GM12878 (cell line): ENCODE data around the gene GATA2. TPM values are rescaled to one million over a fixed set of nuclear protein-coding genes. Genes with fewer than 3 reads are reported as not detected.

Experiments used
- ATAC-seq: fragments of 200-7000 bp; cut with Tn5 transposase; 3 replicates; pipeline ENCODE4 v1.9.1; 2020; ENCODE audit warnings: mild to moderate bottlenecking, moderate library complexity
- BruUV-seq: library from RNA; stranded (reverse); fragments of 400-500 nt; replicated peaks from 2 replicates; lab custom pipeline; 2021; lab: Mats Ljungman, UMichigan
- CTCF ChIA-PET: fragments of 300-600 bp; sonication (Branson Sonifier 250); formaldehyde crosslinking; extraction: SDS; loops from one replicate; lab custom pipeline; 2021; ENCODE audit warnings: inconsistent platforms; lab: Yijun Ruan, JAX
- POLR2A ChIA-PET: fragments of 350-600 bp; formaldehyde crosslinking; extraction: SDS; loops from one replicate; lab custom pipeline; 2021; ENCODE audit warnings: inconsistent platforms; lab: Charles Lee
- RAD21 ChIA-PET: fragments of 300-600 bp; sonication (Branson Sonifier 250); formaldehyde crosslinking; loops from one replicate; lab custom pipeline; 2023; ENCODE audit warnings: antibody characterized with exemption; ENCODE audit not compliant: unreplicated experiment; lab: Charles Lee
- SMC1A ChIA-PET: fragments of 300-600 bp; sonication (Branson Sonifier 250); formaldehyde crosslinking; loops from one replicate; lab custom pipeline; 2023; ENCODE audit not compliant: unreplicated experiment, uncharacterized antibody; lab: Charles Lee
- DNase-seq: peaks from one replicate; pipeline ENCODE4 v3.0.0-alpha.2; 2011; ENCODE audit warnings: low read depth, low spot score
- FAIRE-seq: peaks from 3 replicates; lab custom pipeline; 2011; peaks lifted over from hg19 to GRCh38; lab: Jason Lieb, UNC
- H2AFZ ChIP-seq: 2 replicates; pipeline ENCODE4 v1.6.0; 2011; ENCODE audit warnings: low read depth, low read length, control low read depth; ENCODE audit not compliant: control insufficient read depth
- H3K27ac ChIP-seq: 2 replicates; pipeline ENCODE4 v1.5.1; 2011; ENCODE audit warnings: control low read depth; ENCODE audit not compliant: control insufficient read depth, insufficient read depth
- H3K27me3 ChIP-seq, 2 experiments: replicated peaks in 1 of 2; 2 replicates each; pipeline versions ENCODE4 v1.6.0 to v1.6.1; 2011; ENCODE audit warnings: low read length in 1 of 2; ENCODE audit not compliant: control insufficient read depth in 2 of 2, insufficient read depth in 2 of 2
- H3K36me3 ChIP-seq, 2 experiments: 2 replicates each; pipeline ENCODE4 v1.5.1; 2011; ENCODE audit warnings: low read length in 1 of 2; ENCODE audit not compliant: control insufficient read depth in 2 of 2, insufficient read depth in 2 of 2
- H3K4me1 ChIP-seq: 2 replicates; pipeline ENCODE4 v1.6.1; 2011; ENCODE audit warnings: mild to moderate bottlenecking, low read length, moderate library complexity, mixed read lengths; ENCODE audit not compliant: control insufficient read depth, insufficient read depth
- H3K4me2 ChIP-seq: 2 replicates; pipeline ENCODE4 v1.6.0; 2011; ENCODE audit warnings: control low read depth; ENCODE audit not compliant: control insufficient read depth, insufficient read depth
- H3K4me3 ChIP-seq: fragments of 200-600 bp; sonication (generic); 2 replicates; pipeline ENCODE4 v1.5.1; 2016
- H3K79me2 ChIP-seq: 2 replicates; pipeline ENCODE4 v1.6.0; 2011; ENCODE audit warnings: low read length; ENCODE audit not compliant: control insufficient read depth, insufficient read depth
- H3K9ac ChIP-seq: 2 replicates; pipeline ENCODE4 v1.8.0; 2011; ENCODE audit warnings: low read length, control low read depth, mixed read lengths; ENCODE audit not compliant: control insufficient read depth, insufficient read depth
- H3K9me3 ChIP-seq: replicated peaks from 3 replicates; pipeline ENCODE4 v1.5.1; 2011; ENCODE audit warnings: mild to moderate bottlenecking, low read length; ENCODE audit not compliant: control insufficient read depth, insufficient read depth
- H4K20me1 ChIP-seq: 2 replicates; pipeline ENCODE4 v1.6.0; 2011; ENCODE audit not compliant: control insufficient read depth, insufficient read depth
- CBFB ChIP-seq: IDR thresholded peaks from 2 replicates; pipeline ENCODE4 v1.6.1; 2016; ENCODE audit warnings: antibody characterized with exemption, low read depth
- EGR1 ChIP-seq, 2 experiments: IDR thresholded peaks; 1 replicate in 1 of 2; 2 replicates in 1 of 2; pipeline ENCODE4 v1.6.1; 2011 to 2012; ENCODE audit warnings: low read depth in 2 of 2, low read length in 2 of 2, borderline replicate concordance in 1 of 2, mild to moderate bottlenecking in 1 of 2, moderate library complexity in 1 of 2
- FOXM1 ChIP-seq: IDR thresholded peaks from 2 replicates; pipeline ENCODE4 v1.6.1; 2012; ENCODE audit warnings: low read depth, mild to moderate bottlenecking, inconsistent platforms, low read length, moderate library complexity
- GATAD2B ChIP-seq: fragments of 450-650 bp; conservative IDR thresholded peaks from 2 replicates; pipeline ENCODE4 v1.6.1; 2017; ENCODE audit warnings: low read depth, mild to moderate bottlenecking, moderate library complexity
- IKZF2 ChIP-seq, 2 experiments: fragments of 450-650 bp; IDR thresholded peaks; 2 replicates each; pipeline ENCODE4 v1.6.1; 2017; ENCODE audit warnings: mild to moderate bottlenecking in 2 of 2, moderate library complexity in 2 of 2
- IRF4 ChIP-seq: IDR thresholded peaks from 2 replicates; pipeline ENCODE4 v1.6.1; 2011; ENCODE audit warnings: low read depth, low read length
- RUNX3 ChIP-seq: IDR thresholded peaks from 2 replicates; pipeline ENCODE4 v1.6.1; 2012; ENCODE audit warnings: low read length, inconsistent platforms
- SIN3A ChIP-seq: IDR thresholded peaks from 2 replicates; pipeline ENCODE4 v1.6.1; 2012; ENCODE audit warnings: low read depth, low read length, improper control_type of control experiment
- ZNF24 ChIP-seq: fragments of 450-650 bp; IDR thresholded peaks from 2 replicates; pipeline ENCODE4 v1.6.1; 2017; ENCODE audit warnings: antibody characterized with exemption, mild to moderate bottlenecking
- WGBS: methylation state at CpG from one replicate; pipeline ENCODE4 v1.1.6; 2016; ENCODE audit warnings: low lambda C conversion rate; ENCODE audit not compliant: insufficient replicate concordance, insufficient coverage; ENCODE audit errors: missing lambda C conversion rate; 5-methylcytosine and 5-hydroxymethylcytosine counted together
- in situ Hi-C: fragments of 300-500 bp; cut with MboI; formaldehyde crosslinking; loops from 9 replicates; pipeline ENCODE4 v1.14.3; 2018; ENCODE audit warnings: mixed read lengths
- intact Hi-C: fragments of 100-400 bp; cut with micrococcal nuclease; formaldehyde crosslinking; loops from one replicate; pipeline ENCODE4 v1.14.2; 2022; ENCODE audit not compliant: unreplicated experiment
- polyA plus RNA-seq, 11 experiments: library from polyadenylated mRNA; depleted of rRNA in 4 of 11; unstranded in 6 of 11; stranded (reverse) in 5 of 11; fragments of >200 nt; fragmentation: Nextera tagmentation in 4 of 11; fragmentation: Illumina TruSeq in 1 of 11; extraction: Ambion mirVana in 4 of 11; extraction: Trizol in 1 of 11; gene quantifications; 1 replicate in 1 of 11; 2 replicates in 10 of 11; pipeline versions ENCODE4 v1.2.1 to v1.2.3, GENCODE V29; 2011 to 2016; ENCODE audit warnings: inconsistent platforms in 2 of 11, missing spikeins in 2 of 11, low read depth in 1 of 11
- total RNA-seq, 4 experiments: library from RNA; depleted of rRNA in 3 of 4; stranded (reverse); fragments of >200 nt in 3 of 4; fragmentation: Illumina TruSeq in 1 of 4; extraction: Trizol in 1 of 4; gene quantifications; 2 replicates each; pipeline versions ENCODE4 v1.2.1 to v1.2.3, GENCODE V29; 2013 to 2021
- TF ChIP-seq, protein P1 (sequence below): fragments of 150-350 bp; IDR thresholded peaks from 2 replicates; pipeline ENCODE4 v1.6.1; 2016; ENCODE audit warnings: low read depth, low read length
- TF ChIP-seq, protein P2 (sequence below): IDR thresholded peaks from 2 replicates; pipeline ENCODE4 v1.6.1; 2011; ENCODE audit warnings: mild to moderate bottlenecking, low read depth, low read length, moderate library complexity; ENCODE audit not compliant: insufficient replicate concordance
- TF ChIP-seq, protein P3 (sequence below): fragments of 450-650 bp; IDR thresholded peaks from 2 replicates; pipeline ENCODE4 v1.6.1; 2017; ENCODE audit warnings: low read depth, mild to moderate bottlenecking, moderate library complexity
- TF ChIP-seq, protein P4 (sequence below): IDR thresholded peaks from 2 replicates; pipeline ENCODE4 v1.6.1; 2012; ENCODE audit warnings: low read depth, low read length, improper control_type of control experiment
- TF ChIP-seq, protein P5 (sequence below): IDR thresholded peaks from 2 replicates; pipeline ENCODE4 v1.6.1; 2012; ENCODE audit warnings: low read depth, low read length, improper control_type of control experiment
- TF ChIP-seq, protein P6 (sequence below): fragments of 450-650 bp; IDR thresholded peaks from 2 replicates; pipeline ENCODE4 v1.6.1; 2018; ENCODE audit warnings: mild to moderate bottlenecking, low read depth, moderate library complexity; ENCODE audit not compliant: partially characterized antibody

The GATA2 gene
- total and polyA plus RNA-seq, 10 of the 15 experiments (the other 5 are each of a cell fraction or from before 2014, with no cell fraction given) = 0.56 TPM; not detected in 9

DNA sequence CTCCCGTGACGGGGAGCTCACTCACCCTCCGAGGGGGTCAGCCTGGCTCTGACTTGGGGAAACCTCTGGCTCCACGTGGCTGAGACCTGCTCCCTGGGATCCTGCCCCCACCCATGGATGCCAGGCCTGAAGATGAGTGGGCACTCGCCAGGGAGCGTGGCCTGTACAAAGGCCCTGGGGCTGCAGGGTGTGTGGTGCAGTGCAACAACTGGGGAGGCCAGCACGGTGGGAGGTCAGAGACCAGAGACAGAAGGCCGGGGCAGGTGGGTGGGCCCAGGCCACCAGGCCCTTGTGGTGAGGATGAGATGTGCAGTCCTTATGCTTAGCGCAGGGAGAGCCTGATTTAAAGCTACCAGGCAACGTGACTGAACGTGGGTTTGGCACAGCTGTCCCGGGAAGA lies 31.3 kb downstream of the GATA2 start:
- Histone ChIP-seq H3K79me2 (no peaks in the 10 kb centered on the region), H3K9ac (no peak overlapping the region), H3K4me2 (no peak overlapping the region), H3K36me3 (no peaks in the 10 kb centered on the region), H3K27me3 (peaks cover 0 to 3% of the 10 kb centered on the region in 2 experiments; a peak in 2 of 4 replicates), H3K4me1 (no peaks in the 10 kb centered on the region), H2AFZ (no peak overlapping the region), H3K27ac (no peak overlapping the region), H3K4me3 (no peak overlapping the region), H4K20me1 (no peaks in the 10 kb centered on the region), H3K9me3 (no peaks in the 10 kb centered on the region)
- FAIRE-seq (no peak), DNase-seq (no peak), ATAC-seq (no peak)
- BruUV-seq = no TSS peak
- ChIA-PET RAD21 (no interaction called here), POLR2A (no interaction called here), SMC1A (no interaction called here), CTCF (no interaction called here)
- WGBS = 47% methylated on average over 12 of the region's 12 CpGs
- intact Hi-C loops = no loop called here
- TF ChIP-seq, protein P1, sequence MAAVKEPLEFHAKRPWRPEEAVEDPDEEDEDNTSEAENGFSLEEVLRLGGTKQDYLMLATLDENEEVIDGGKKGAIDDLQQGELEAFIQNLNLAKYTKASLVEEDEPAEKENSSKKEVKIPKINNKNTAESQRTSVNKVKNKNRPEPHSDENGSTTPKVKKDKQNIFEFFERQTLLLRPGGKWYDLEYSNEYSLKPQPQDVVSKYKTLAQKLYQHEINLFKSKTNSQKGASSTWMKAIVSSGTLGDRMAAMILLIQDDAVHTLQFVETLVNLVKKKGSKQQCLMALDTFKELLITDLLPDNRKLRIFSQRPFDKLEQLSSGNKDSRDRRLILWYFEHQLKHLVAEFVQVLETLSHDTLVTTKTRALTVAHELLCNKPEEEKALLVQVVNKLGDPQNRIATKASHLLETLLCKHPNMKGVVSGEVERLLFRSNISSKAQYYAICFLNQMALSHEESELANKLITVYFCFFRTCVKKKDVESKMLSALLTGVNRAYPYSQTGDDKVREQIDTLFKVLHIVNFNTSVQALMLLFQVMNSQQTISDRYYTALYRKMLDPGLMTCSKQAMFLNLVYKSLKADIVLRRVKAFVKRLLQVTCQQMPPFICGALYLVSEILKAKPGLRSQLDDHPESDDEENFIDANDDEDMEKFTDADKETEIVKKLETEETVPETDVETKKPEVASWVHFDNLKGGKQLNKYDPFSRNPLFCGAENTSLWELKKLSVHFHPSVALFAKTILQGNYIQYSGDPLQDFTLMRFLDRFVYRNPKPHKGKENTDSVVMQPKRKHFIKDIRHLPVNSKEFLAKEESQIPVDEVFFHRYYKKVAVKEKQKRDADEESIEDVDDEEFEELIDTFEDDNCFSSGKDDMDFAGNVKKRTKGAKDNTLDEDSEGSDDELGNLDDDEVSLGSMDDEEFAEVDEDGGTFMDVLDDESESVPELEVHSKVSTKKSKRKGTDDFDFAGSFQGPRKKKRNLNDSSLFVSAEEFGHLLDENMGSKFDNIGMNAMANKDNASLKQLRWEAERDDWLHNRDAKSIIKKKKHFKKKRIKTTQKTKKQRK = no peak
- TF ChIP-seq IKZF2 (IDR thresholded peaks at IDR 0.05) = no peak
- TF ChIP-seq RUNX3 = no peak
- TF ChIP-seq, protein P2, sequence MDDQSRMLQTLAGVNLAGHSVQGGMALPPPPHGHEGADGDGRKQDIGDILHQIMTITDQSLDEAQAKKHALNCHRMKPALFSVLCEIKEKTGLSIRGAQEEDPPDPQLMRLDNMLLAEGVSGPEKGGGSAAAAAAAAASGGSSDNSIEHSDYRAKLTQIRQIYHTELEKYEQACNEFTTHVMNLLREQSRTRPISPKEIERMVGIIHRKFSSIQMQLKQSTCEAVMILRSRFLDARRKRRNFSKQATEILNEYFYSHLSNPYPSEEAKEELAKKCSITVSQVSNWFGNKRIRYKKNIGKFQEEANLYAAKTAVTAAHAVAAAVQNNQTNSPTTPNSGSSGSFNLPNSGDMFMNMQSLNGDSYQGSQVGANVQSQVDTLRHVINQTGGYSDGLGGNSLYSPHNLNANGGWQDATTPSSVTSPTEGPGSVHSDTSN = no peak
- TF ChIP-seq, protein P3, sequence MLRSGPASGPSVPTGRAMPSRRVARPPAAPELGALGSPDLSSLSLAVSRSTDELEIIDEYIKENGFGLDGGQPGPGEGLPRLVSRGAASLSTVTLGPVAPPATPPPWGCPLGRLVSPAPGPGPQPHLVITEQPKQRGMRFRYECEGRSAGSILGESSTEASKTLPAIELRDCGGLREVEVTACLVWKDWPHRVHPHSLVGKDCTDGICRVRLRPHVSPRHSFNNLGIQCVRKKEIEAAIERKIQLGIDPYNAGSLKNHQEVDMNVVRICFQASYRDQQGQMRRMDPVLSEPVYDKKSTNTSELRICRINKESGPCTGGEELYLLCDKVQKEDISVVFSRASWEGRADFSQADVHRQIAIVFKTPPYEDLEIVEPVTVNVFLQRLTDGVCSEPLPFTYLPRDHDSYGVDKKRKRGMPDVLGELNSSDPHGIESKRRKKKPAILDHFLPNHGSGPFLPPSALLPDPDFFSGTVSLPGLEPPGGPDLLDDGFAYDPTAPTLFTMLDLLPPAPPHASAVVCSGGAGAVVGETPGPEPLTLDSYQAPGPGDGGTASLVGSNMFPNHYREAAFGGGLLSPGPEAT = no peak
- TF ChIP-seq, protein P4, sequence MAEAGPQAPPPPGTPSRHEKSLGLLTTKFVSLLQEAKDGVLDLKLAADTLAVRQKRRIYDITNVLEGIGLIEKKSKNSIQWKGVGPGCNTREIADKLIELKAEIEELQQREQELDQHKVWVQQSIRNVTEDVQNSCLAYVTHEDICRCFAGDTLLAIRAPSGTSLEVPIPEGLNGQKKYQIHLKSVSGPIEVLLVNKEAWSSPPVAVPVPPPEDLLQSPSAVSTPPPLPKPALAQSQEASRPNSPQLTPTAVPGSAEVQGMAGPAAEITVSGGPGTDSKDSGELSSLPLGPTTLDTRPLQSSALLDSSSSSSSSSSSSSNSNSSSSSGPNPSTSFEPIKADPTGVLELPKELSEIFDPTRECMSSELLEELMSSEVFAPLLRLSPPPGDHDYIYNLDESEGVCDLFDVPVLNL = no peak
- TF ChIP-seq GATAD2B = no peak
- TF ChIP-seq ZNF24 = no peak
- TF ChIP-seq EGR1 (IDR thresholded peaks at IDR 0.05; ENCODE audit: borderline replicate concordance in 1 of 2, low read depth in 2 of 2, low read length in 2 of 2) = no peak
- TF ChIP-seq, protein P5, sequence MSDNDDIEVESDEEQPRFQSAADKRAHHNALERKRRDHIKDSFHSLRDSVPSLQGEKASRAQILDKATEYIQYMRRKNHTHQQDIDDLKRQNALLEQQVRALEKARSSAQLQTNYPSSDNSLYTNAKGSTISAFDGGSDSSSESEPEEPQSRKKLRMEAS = no peak
- no peak for TF ChIP-seq SIN3A
- TF ChIP-seq FOXM1 = no peak
- TF ChIP-seq IRF4 = no peak
- TF ChIP-seq, protein P6, sequence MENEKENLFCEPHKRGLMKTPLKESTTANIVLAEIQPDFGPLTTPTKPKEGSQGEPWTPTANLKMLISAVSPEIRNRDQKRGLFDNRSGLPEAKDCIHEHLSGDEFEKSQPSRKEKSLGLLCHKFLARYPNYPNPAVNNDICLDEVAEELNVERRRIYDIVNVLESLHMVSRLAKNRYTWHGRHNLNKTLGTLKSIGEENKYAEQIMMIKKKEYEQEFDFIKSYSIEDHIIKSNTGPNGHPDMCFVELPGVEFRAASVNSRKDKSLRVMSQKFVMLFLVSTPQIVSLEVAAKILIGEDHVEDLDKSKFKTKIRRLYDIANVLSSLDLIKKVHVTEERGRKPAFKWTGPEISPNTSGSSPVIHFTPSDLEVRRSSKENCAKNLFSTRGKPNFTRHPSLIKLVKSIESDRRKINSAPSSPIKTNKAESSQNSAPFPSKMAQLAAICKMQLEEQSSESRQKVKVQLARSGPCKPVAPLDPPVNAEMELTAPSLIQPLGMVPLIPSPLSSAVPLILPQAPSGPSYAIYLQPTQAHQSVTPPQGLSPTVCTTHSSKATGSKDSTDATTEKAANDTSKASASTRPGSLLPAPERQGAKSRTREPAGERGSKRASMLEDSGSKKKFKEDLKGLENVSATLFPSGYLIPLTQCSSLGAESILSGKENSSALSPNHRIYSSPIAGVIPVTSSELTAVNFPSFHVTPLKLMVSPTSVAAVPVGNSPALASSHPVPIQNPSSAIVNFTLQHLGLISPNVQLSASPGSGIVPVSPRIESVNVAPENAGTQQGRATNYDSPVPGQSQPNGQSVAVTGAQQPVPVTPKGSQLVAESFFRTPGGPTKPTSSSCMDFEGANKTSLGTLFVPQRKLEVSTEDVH = no peak
- no peak for TF ChIP-seq CBFB
- in situ Hi-C loops = no loop called here
